Stimulated activated CD8-positive, alpha-beta memory T cell treated with anti-CD3 and anti-CD28 coated beads, Interleukin-4, amount 100 ng/mL, for 4 hours (primary cell): ENCODE measurements around the gene GFOD2.
"Not testable (repeated sequence)": the region's sequence is repeated elsewhere in the genome, so short reads cannot be mapped to it uniquely, and the experiment has no call there.

Source experiments
- DNase-seq, 2 donors: peaks; one replicate each; pipeline ENCODE4 v3.0.0-alpha.2; 2020; ENCODE audit warnings: low read depth in 2 of 2, low spot score in 1 of 2

Gene GFOD2

GRCh38 chr16:67719048-67719777, at the start of gene GFOD2:
GFOD2 (minus strand) TSS chr16:67719316; CDS start chr16:67685715, 33,601 bp downstream.
- DNase-seq, result peak; percentile 94 to 97

- no peak for DNase-seq
These were observed 48.8 kb upstream of the GFOD2 start for GRCh38 chr16:67767953-67768352.

- DNase-seq, result no peak
These were observed 47.2 kb upstream of the GFOD2 start for GRCh38 chr16:67766291-67766690.

GRCh38 chr16:67764158-67764667, 45.1 kb upstream of the GFOD2 start:
- DNase-seq, result no peak

- no peak for DNase-seq
These were observed 44.0 kb upstream of the GFOD2 start for GRCh38 chr16:67763066-67763465.

GRCh38 chr16:67762385-67762784, 43.3 kb upstream of the GFOD2 start:
- no peak for DNase-seq

- no peak for DNase-seq
These were observed 42.8 kb upstream of the GFOD2 start for GRCh38 chr16:67761924-67762323.

- no peak for DNase-seq
These were observed 41.8 kb upstream of the GFOD2 start for GRCh38 chr16:67760956-67761230.

GRCh38 chr16:67760206-67760955, 41.3 kb upstream of the GFOD2 start:
- no peak for DNase-seq

GRCh38 chr16:67758966-67759365, 39.9 kb upstream of the GFOD2 start:
- DNase-seq, result no peak

- DNase-seq, result no peak
These were observed 38.9 kb upstream of the GFOD2 start for GRCh38 chr16:67758006-67758405.

- no peak for DNase-seq
These were observed 33.5 kb upstream of the GFOD2 start for GRCh38 chr16:67752641-67753040.

GRCh38 chr16:67751331-67751730, 32.2 kb upstream of the GFOD2 start:
- DNase-seq, result not testable (repeated sequence)

GRCh38 chr16:67750466-67750865, 31.4 kb upstream of the GFOD2 start:
- DNase-seq, result no peak

GRCh38 chr16:67749436-67750078, 30.4 kb upstream of the GFOD2 start:
- no peak for DNase-seq

- DNase-seq, result no peak
These were observed 29.7 kb upstream of the GFOD2 start for GRCh38 chr16:67748834-67749233.

- DNase-seq, result no peak
These were observed 27.7 kb upstream of the GFOD2 start for GRCh38 chr16:67746846-67747245.

GRCh38 chr16:67741118-67741517, 22.0 kb upstream of the GFOD2 start:
- no peak for DNase-seq

- DNase-seq, result no peak
These were observed 21.3 kb upstream of the GFOD2 start for GRCh38 chr16:67740391-67740790.

GRCh38 chr16:67736858-67737257, 17.7 kb upstream of the GFOD2 start:
- no peak for DNase-seq

GRCh38 chr16:67734731-67735201, 15.7 kb upstream of the GFOD2 start:
- no peak for DNase-seq
